IPS-18c (cell line): ENCODE data around the gene NEXMIF.
A peak's percentile ranks its signal among the peaks of the same experiment; 100 is the strongest.
"Not testable (repeated sequence)": the region's sequence is repeated elsewhere in the genome, so short reads cannot be mapped to it uniquely, and the experiment has no call there.

ENCODE experiments used
- H3K4me3 ChIP-seq: 2 replicates; pipeline ENCODE4 v1.7.0; 2013; ENCODE audit warnings: low read depth, mild to moderate bottlenecking, low read length, moderate library complexity; ENCODE audit not compliant: insufficient read depth
- H3K9me3 ChIP-seq: one replicate; pipeline ENCODE4 v1.6.1; 2013; ENCODE audit warnings: mild to moderate bottlenecking, low read length, moderate library complexity; ENCODE audit not compliant: control insufficient read depth, insufficient read depth

NEXMIF gene

GRCh38 chrX:74819797-74820196 is 105.5 kb downstream of the NEXMIF start:
- not testable (repeated sequence) for H3K9me3 ChIP-seq, H3K4me3 ChIP-seq

GRCh38 chrX:74814681-74815080 is 110.6 kb downstream of the NEXMIF start:
- Histone ChIP-seq H3K4me3 (no peak overlapping the region), H3K9me3 (peaks cover 3% of the 10 kb centered on the region)

- Histone ChIP-seq H3K4me3 (0 out of 2 replicates have a peak overlapping the region, but pooled peaks have one; percentile 15), H3K9me3 (no peaks in the 10 kb centered on the region)
These were observed 120.7 kb downstream of the NEXMIF start for GRCh38 chrX:74804574-74804973.

GRCh38 chrX:74800062-74800461 is 125.2 kb downstream of the NEXMIF start:
- H3K4me3 ChIP-seq, result no peak overlapping the region
- peaks cover 4% of the 10 kb centered on the region for H3K9me3 ChIP-seq

GRCh38 chrX:74797338-74797887 is 127.8 kb downstream of the NEXMIF start:
- Histone ChIP-seq H3K4me3 (no peak overlapping the region), H3K9me3 (peaks cover 4% of the 10 kb centered on the region)

- Histone ChIP-seq H3K9me3 (no peaks in the 10 kb centered on the region), H3K4me3 (no peak overlapping the region)
These were observed 136.6 kb downstream of the NEXMIF start for GRCh38 chrX:74788545-74789086.

GRCh38 chrX:74784629-74785028 is 140.6 kb downstream of the NEXMIF start:
- Histone ChIP-seq H3K4me3 (no peak overlapping the region), H3K9me3 (no peaks in the 10 kb centered on the region)

- H3K4me3 ChIP-seq, result no peak overlapping the region
- no peaks in the 10 kb centered on the region for H3K9me3 ChIP-seq
These were observed 143.7 kb downstream of the NEXMIF start for GRCh38 chrX:74781507-74782034.

- no peak overlapping the region for H3K4me3 ChIP-seq
- no peaks in the 10 kb centered on the region for H3K9me3 ChIP-seq
These were observed 146.1 kb downstream of the NEXMIF start for GRCh38 chrX:74779175-74779574.

GRCh38 chrX:74774988-74775387 is 150.3 kb downstream of the NEXMIF start:
- Histone ChIP-seq H3K4me3 (no peak overlapping the region), H3K9me3 (no peaks in the 10 kb centered on the region)

GRCh38 chrX:74736450-74736849 is 188.8 kb downstream of the NEXMIF start:
- peaks cover 4% of the 10 kb centered on the region for H3K9me3 ChIP-seq
- no peak overlapping the region for H3K4me3 ChIP-seq

- H3K9me3 ChIP-seq, result peaks cover 2% of the 10 kb centered on the region
- no peak overlapping the region for H3K4me3 ChIP-seq
These were observed 220.0 kb downstream of the NEXMIF start for GRCh38 chrX:74705269-74705668.

- not testable (repeated sequence) for H3K9me3 ChIP-seq, H3K4me3 ChIP-seq
These were observed 223.9 kb downstream of the NEXMIF start for GRCh38 chrX:74701343-74701742.

GRCh38 chrX:74684466-74684865 is 240.8 kb downstream of the NEXMIF start:
- no peaks in the 10 kb centered on the region for H3K9me3 ChIP-seq
- no peak overlapping the region for H3K4me3 ChIP-seq
